AG04449 (cell line): Measurements from ENCODE around the gene OBP2A.

ENCODE experiments used
- CTCF ChIA-PET: fragments of 350-600 bp; formaldehyde crosslinking; extraction: SDS; loops from one replicate; lab custom pipeline; 2021; ENCODE audit warnings: antibody characterized with exemption; lab: Yijun Ruan, JAX
- POLR2A ChIA-PET: fragments of 400-600, 350-600 bp; formaldehyde crosslinking; extraction: SDS; loops from one replicate; lab custom pipeline; 2020; ENCODE audit warnings: antibody characterized with exemption, inconsistent platforms; lab: Yijun Ruan, JAX
- DNase-seq: peaks from one replicate; pipeline ENCODE4 v3.0.0-alpha.2; 2010; ENCODE audit warnings: low read depth, low spot score
- H3K4me3 ChIP-seq: 2 replicates; pipeline ENCODE4 v1.5.1; 2011; ENCODE audit warnings: low read depth, mild to moderate bottlenecking, control low read depth, low read length
- CTCF ChIP-seq: IDR thresholded peaks from one replicate; pipeline ENCODE4 v1.5.1; 2011; ENCODE audit warnings: mild to moderate bottlenecking, moderate library complexity, low read length, control low read depth, inconsistent platforms; ENCODE audit not compliant: insufficient read depth; ENCODE audit errors: missing control alignments

Gene OBP2A

GRCh38 chr9:135584934-135585333, 39.0 kb downstream of the OBP2A start:
- ChIA-PET POLR2A (no interaction called here), CTCF (interaction anchor here (1.9 kb wide), 1 partner anchor 15 kb away, joined by 8 read pairs; no protein-coding TSS in a partner anchor)
- no peak for DNase-seq
- TF ChIP-seq CTCF, result no peak
- no peak overlapping the region for H3K4me3 ChIP-seq

- H3K4me3 ChIP-seq, result no peak overlapping the region
- CTCF ChIA-PET, result interaction anchor here (1.6 to 1.9 kb wide), 2 partner anchors 13 to 16 kb away, joined by 6 to 8 read pairs; no protein-coding TSS in a partner anchor
- no peak for DNase-seq
- TF ChIP-seq CTCF, result no peak
- POLR2A ChIA-PET, result no interaction called here
Observed at GRCh38 chr9:135586601-135587109, 40.7 kb downstream of the OBP2A start.

GRCh38 chr9:135587658-135588057, 41.7 kb downstream of the OBP2A start:
- H3K4me3 ChIP-seq, result no peak overlapping the region
- DNase-seq, result no peak
- ChIA-PET POLR2A (no interaction called here), CTCF (interaction anchor here (1.3 kb wide), 1 partner anchor 14 kb away, joined by 8 read pairs; no protein-coding TSS in a partner anchor)
- TF ChIP-seq CTCF, result no peak

GRCh38 chr9:135588371-135588770, 42.4 kb downstream of the OBP2A start:
- DNase-seq, result no peak

GRCh38 chr9:135588886-135589595, 43.1 kb downstream of the OBP2A start:
- no peak for DNase-seq
- H3K4me3 ChIP-seq, result no peak overlapping the region
- ChIA-PET POLR2A (no interaction called here), CTCF (interaction anchor here (0.7 to 1.3 kb wide), 5 partner anchors 10 to 217 kb away, joined by 3 to 8 read pairs (median 4); no protein-coding TSS in a partner anchor)
- TF ChIP-seq CTCF, result no peak

More at GRCh38 chr9:135588371-135588770, 42.4 kb downstream of the OBP2A start:
- no peak for TF ChIP-seq CTCF
- POLR2A ChIA-PET, result no interaction called here
- no peak overlapping the region for H3K4me3 ChIP-seq
- CTCF ChIA-PET, result interaction anchor here (0.9 to 1.3 kb wide), 2 partner anchors 13 to 15 kb away, joined by 5 to 8 read pairs; no protein-coding TSS in a partner anchor
